DOHH2 (cell line): ENCODE measurements around the gene GALE.
"Not testable (repeated sequence)": the region's sequence is repeated elsewhere in the genome, so short reads cannot be mapped to it uniquely, and the experiment has no call there.

Experiments
- CTCF ChIP-seq: fragments of 200-600 bp; sonication (generic); IDR thresholded peaks from one replicate; pipeline ENCODE4 v1.5.1; 2014; ENCODE audit warnings: antibody characterized with exemption, mild to moderate bottlenecking, low read depth, low read length; ENCODE audit not compliant: poor library complexity, severe bottlenecking
- EZH2phosphoT487 ChIP-seq: fragments of 200-600 bp; sonication (generic); IDR thresholded peaks from 2 replicates; pipeline ENCODE4 v1.6.1; 2017; ENCODE audit warnings: borderline replicate concordance, mild to moderate bottlenecking, antibody characterized with exemption, low read length, moderate library complexity, mixed read lengths

- TF ChIP-seq CTCF, EZH2phosphoT487: not testable (repeated sequence)
Observed at GRCh38 chr1:23802809-23803342, 2.3 kb upstream of the GALE start.
